B cell (primary cell): Measurements from ENCODE around the gene GALNT17. TPM values are rescaled to one million over a fixed set of nuclear protein-coding genes. Genes with fewer than 3 reads are reported as not detected.

Experiments
- ATAC-seq: fragments of 200-7000 bp; cut with Tn5 transposase; one replicate; pipeline ENCODE4 v1.10.0; 2021; ENCODE audit warnings: low read depth, mild to moderate bottlenecking, moderate number of reproducible peaks, moderate library complexity
- CTCF ChIA-PET: fragments of 350-600 bp; sonication (Branson Sonifier 250); formaldehyde crosslinking; loops from one replicate; lab custom pipeline; 2021; ENCODE audit warnings: antibody characterized with exemption, inconsistent platforms; lab: Charles Lee
- POLR2A ChIA-PET: fragments of 350-600 bp; sonication (Branson Sonifier 250); formaldehyde crosslinking; loops from one replicate; lab custom pipeline; 2021; ENCODE audit warnings: antibody characterized with exemption; lab: Charles Lee
- DNase-seq: peaks from one replicate; pipeline ENCODE4 v3.0.0; 2013
- H2AFZ ChIP-seq: 2 replicates; pipeline ENCODE4 v1.6.1; 2012; ENCODE audit warnings: mild to moderate bottlenecking, low read depth, low read length; ENCODE audit not compliant: insufficient read depth, poor library complexity, severe bottlenecking
- H3K27ac ChIP-seq, 2 donors: 1 replicate in 1 of 2; 2 replicates in 1 of 2; pipeline ENCODE4 v1.5.1; 2012 to 2013; ENCODE audit warnings: low read length in 2 of 2, mild to moderate bottlenecking in 2 of 2, moderate library complexity in 1 of 2
- H3K27me3 ChIP-seq, 4 experiments: fragments of 200-600 bp in 1 of 4; sonication (generic) in 1 of 4; replicated peaks in 1 of 4; 1 replicate in 2 of 4; 2 replicates in 2 of 4; pipeline versions ENCODE4 v1.6.1 to v1.7.0; 2013 to 2016; ENCODE audit warnings: low read length in 3 of 4, mild to moderate bottlenecking in 2 of 4, mixed read lengths in 1 of 4, moderate library complexity in 1 of 4; ENCODE audit not compliant: insufficient read depth in 4 of 4, control insufficient read depth in 3 of 4; ENCODE audit errors: control extremely low read depth in 1 of 4
- H3K36me3 ChIP-seq, 2 experiments: replicated peaks in 1 of 2; 1 replicate in 1 of 2; 2 replicates in 1 of 2; pipeline versions ENCODE4 v1.6.1 to v1.7.1; 2013; ENCODE audit warnings: low read length in 1 of 2; ENCODE audit not compliant: insufficient read depth in 2 of 2, control insufficient read depth in 1 of 2; ENCODE audit errors: control extremely low read depth in 1 of 2, extremely low read depth in 1 of 2
- H3K4me1 ChIP-seq, 2 donors: fragments of 200-600 bp in 1 of 2; sonication (generic) in 1 of 2; 1 replicate in 1 of 2; 2 replicates in 1 of 2; pipeline versions ENCODE4 v1.5.1 to v1.6.1; 2013 to 2017; ENCODE audit warnings: low read length in 2 of 2; ENCODE audit not compliant: control insufficient read depth in 2 of 2, insufficient read depth in 2 of 2
- H3K4me2 ChIP-seq: replicated peaks from 2 replicates; pipeline ENCODE3; 2012; ENCODE audit warnings: mild to moderate bottlenecking, low read depth, low read length; ENCODE audit not compliant: poor library complexity, severe bottlenecking
- H3K4me3 ChIP-seq, 5 experiments: fragments of 200-600 bp in 1 of 5; sonication (generic) in 1 of 5; 1 replicate in 3 of 5; 2 replicates in 2 of 5; pipeline versions ENCODE4 v1.5.1 to v1.7.0; 2011 to 2016; ENCODE audit warnings: low read length in 4 of 5, mild to moderate bottlenecking in 4 of 5, low read depth in 2 of 5, control low read depth in 1 of 5, moderate library complexity in 1 of 5; ENCODE audit not compliant: insufficient read depth in 1 of 5; ENCODE audit errors: control extremely low read depth in 1 of 5, extremely low read depth in 1 of 5
- H3K79me2 ChIP-seq: fragments of 200-600 bp; sonication (generic); one replicate; pipeline ENCODE4 v1.6.0; 2016; ENCODE audit warnings: low read length; ENCODE audit not compliant: control insufficient read depth, insufficient read depth
- H3K9ac ChIP-seq: fragments of 200-600 bp; sonication (generic); 2 replicates; pipeline ENCODE4 v1.6.1; 2017; ENCODE audit warnings: mild to moderate bottlenecking, low read length, moderate library complexity
- H3K9me3 ChIP-seq, 3 donors: one replicate each; pipeline versions ENCODE4 v1.6.1 to v1.7.1; 2013; ENCODE audit warnings: low read length in 2 of 3; ENCODE audit not compliant: control insufficient read depth in 2 of 3, insufficient read depth in 1 of 3; ENCODE audit errors: control extremely low read depth in 1 of 3
- H4K20me1 ChIP-seq: 2 replicates; pipeline ENCODE4 v1.6.0; 2012; ENCODE audit warnings: mild to moderate bottlenecking, low read length; ENCODE audit not compliant: insufficient read depth, control insufficient read depth, poor library complexity, severe bottlenecking
- H3K27ac Mint-ChIP-seq: one replicate; pipeline ENCODE4 v1.8.0; 2021; ENCODE audit warnings: mixed read lengths
- H3K27me3 Mint-ChIP-seq: one replicate; pipeline ENCODE4 v1.8.0; 2021; ENCODE audit warnings: mixed read lengths
- H3K4me1 Mint-ChIP-seq: one replicate; pipeline ENCODE4 v1.8.0; 2021; ENCODE audit warnings: mixed read lengths
- H3K4me3 Mint-ChIP-seq: one replicate; pipeline ENCODE4 v1.8.0; 2021; ENCODE audit warnings: mixed read lengths
- H3K9me3 Mint-ChIP-seq: one replicate; pipeline ENCODE4 v1.8.0; 2022; ENCODE audit warnings: mixed read lengths; ENCODE audit not compliant: insufficient read depth
- EZH2 ChIP-seq: IDR thresholded peaks from 2 replicates; pipeline ENCODE4 v1.6.1; 2012; ENCODE audit warnings: borderline replicate concordance, low read depth, mild to moderate bottlenecking, moderate library complexity, low read length; ENCODE audit not compliant: insufficient read depth, poor library complexity, severe bottlenecking
- WGBS: methylation state at CpG from one replicate; pipeline ENCODE4 v1.1.5; 2013; ENCODE audit warnings: missing lambda C conversion rate; ENCODE audit not compliant: insufficient coverage; 5-methylcytosine and 5-hydroxymethylcytosine counted together
- intact Hi-C: fragments of 100-400 bp; cut with micrococcal nuclease; formaldehyde crosslinking; loops from one replicate; pipeline ENCODE4 v1.10.0; 2022
- polyA plus RNA-seq: library from polyadenylated mRNA; depleted of rRNA; stranded (reverse); fragments of >200 nt; gene quantifications from 2 replicates; pipeline ENCODE4 v1.2.3, GENCODE V29; 2012
- total RNA-seq, 2 donors: library from RNA; stranded (reverse); fragments of 120-200 nt in 1 of 2; gene quantifications; 1 replicate in 1 of 2; 2 replicates in 1 of 2; pipeline versions ENCODE4 v1.2.3 to v1.2.4, GENCODE V29; 2013 to 2022
- TF ChIP-seq, protein P1 (sequence below): fragments of 200-600 bp; IDR thresholded peaks from one replicate; pipeline ENCODE4 v1.8.0; 2022; ENCODE audit warnings: antibody characterized with exemption, mild to moderate bottlenecking

Gene GALNT17
- total and polyA plus RNA-seq, 2 donors (not counting 1 experiment from before 2014, with no cell fraction given): not detected

DNA sequence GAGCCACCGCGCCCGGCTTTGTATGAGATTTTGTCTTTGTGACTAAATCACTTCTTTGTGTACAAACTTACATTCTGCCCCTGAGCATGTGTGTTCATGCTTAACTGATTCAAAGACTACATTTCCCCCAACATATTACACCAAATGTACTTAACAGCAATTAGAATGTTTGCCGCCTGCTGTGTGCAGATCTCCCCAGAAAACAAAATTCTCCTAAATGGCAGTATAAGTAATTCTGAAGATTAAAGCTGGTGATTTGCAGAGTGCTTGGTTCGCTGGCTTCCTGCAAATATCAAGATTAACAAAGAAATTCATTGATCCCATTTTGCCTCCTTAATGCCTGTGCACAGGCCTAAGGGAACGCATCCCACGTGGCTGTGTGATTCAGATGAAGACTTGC, 230.3 kb downstream of the GALNT17 start:
- H3K9me3 ChIP-seq: peaks cover 0 to 22% (median 3%) of the 10 kb centered on the region in 3 donors
- 96% methylated on average over 2 of the region's 7 CpGs for WGBS
- ChIA-PET CTCF (no interaction called here), POLR2A (no interaction called here)
- H3K79me2 ChIP-seq: no peaks in the 10 kb centered on the region
- H4K20me1 ChIP-seq: no peaks in the 10 kb centered on the region
- no peak for ATAC-seq
- H3K36me3 ChIP-seq: no peaks in the 10 kb centered on the region
- no peak for TF ChIP-seq EZH2
- TF ChIP-seq, protein P1, sequence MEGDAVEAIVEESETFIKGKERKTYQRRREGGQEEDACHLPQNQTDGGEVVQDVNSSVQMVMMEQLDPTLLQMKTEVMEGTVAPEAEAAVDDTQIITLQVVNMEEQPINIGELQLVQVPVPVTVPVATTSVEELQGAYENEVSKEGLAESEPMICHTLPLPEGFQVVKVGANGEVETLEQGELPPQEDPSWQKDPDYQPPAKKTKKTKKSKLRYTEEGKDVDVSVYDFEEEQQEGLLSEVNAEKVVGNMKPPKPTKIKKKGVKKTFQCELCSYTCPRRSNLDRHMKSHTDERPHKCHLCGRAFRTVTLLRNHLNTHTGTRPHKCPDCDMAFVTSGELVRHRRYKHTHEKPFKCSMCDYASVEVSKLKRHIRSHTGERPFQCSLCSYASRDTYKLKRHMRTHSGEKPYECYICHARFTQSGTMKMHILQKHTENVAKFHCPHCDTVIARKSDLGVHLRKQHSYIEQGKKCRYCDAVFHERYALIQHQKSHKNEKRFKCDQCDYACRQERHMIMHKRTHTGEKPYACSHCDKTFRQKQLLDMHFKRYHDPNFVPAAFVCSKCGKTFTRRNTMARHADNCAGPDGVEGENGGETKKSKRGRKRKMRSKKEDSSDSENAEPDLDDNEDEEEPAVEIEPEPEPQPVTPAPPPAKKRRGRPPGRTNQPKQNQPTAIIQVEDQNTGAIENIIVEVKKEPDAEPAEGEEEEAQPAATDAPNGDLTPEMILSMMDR: no peak
- Mint-ChIP-seq H3K4me3 (no peak overlapping the region), H3K27ac (no peak overlapping the region), H3K4me1 (no peaks in the 10 kb centered on the region), H3K27me3 (no peaks in the 10 kb centered on the region), H3K9me3 (peaks cover 8% of the 10 kb centered on the region)
- H3K9ac ChIP-seq: no peak overlapping the region
- no peak overlapping the region for H3K4me2 ChIP-seq
- H3K4me1 ChIP-seq: no peaks in the 10 kb centered on the region
- intact Hi-C loops: no loop called here
- no peak overlapping the region for H2AFZ ChIP-seq
- no peak overlapping the region for H3K4me3 ChIP-seq
- H3K27ac ChIP-seq: no peak overlapping the region
- no peaks in the 10 kb centered on the region for H3K27me3 ChIP-seq
- DNase-seq: no peak

DNA sequence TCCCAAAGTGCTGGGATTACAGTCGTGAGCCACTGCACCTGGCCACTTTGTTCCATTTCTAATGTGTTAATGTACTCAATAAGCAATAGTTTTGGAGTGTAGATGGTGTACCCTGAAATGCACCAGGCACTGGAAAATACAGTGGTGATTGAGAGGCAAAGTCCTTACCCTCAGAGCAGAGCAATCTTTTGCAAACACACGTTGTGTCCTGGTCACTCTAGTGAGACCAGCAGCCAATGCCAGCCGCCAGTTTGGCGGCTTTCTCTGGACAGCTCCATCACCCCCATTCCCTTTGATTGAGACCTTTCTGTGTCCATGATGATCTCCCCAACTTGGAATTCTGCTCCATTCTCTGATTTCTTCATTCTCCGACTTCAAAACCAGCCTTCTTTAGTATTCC, 231.3 kb downstream of the GALNT17 start:
- Histone ChIP-seq H3K4me2 (no peak overlapping the region), H3K36me3 (no peaks in the 10 kb centered on the region), H3K4me1 (no peaks in the 10 kb centered on the region), H4K20me1 (no peaks in the 10 kb centered on the region), H3K27ac (no peak overlapping the region), H2AFZ (no peak overlapping the region), H3K79me2 (no peaks in the 10 kb centered on the region), H3K27me3 (no peaks in the 10 kb centered on the region), H3K9ac (no peak overlapping the region), H3K4me3 (no peak overlapping the region), H3K9me3 (peaks cover 0 to 16% (median 3%) of the 10 kb centered on the region in 3 donors)
- H3K27ac Mint-ChIP-seq: no peak overlapping the region
- 90% methylated on average over 3 of the region's 5 CpGs for WGBS
- no peak overlapping the region for H3K4me3 Mint-ChIP-seq
- ChIA-PET POLR2A (no interaction called here), CTCF (no interaction called here)
- DNase-seq: no peak
- no peaks in the 10 kb centered on the region for H3K27me3 Mint-ChIP-seq
- intact Hi-C loops: no loop called here
- peaks cover 8% of the 10 kb centered on the region for H3K9me3 Mint-ChIP-seq
- H3K4me1 Mint-ChIP-seq: no peaks in the 10 kb centered on the region
- TF ChIP-seq EZH2: no peak
- TF ChIP-seq, protein P1: no peak
- ATAC-seq: no peak
